ENCODE data around the gene CTPS2. TPM values are rescaled to one million over a fixed set of nuclear protein-coding genes. Genes with fewer than 3 reads are reported as not detected.

Gene CTPS2
- total and polyA plus RNA-seq, 10 of the 15 experiments (the other 5 are each of a cell fraction or from before 2014, with no cell fraction given): 5.9 to 17.8 (median 14.2) TPM

GRCh38 chrX:16699389-16699788, 13.1 kb downstream of the CTPS2 start (continued):
- TF ChIP-seq, protein P1, sequence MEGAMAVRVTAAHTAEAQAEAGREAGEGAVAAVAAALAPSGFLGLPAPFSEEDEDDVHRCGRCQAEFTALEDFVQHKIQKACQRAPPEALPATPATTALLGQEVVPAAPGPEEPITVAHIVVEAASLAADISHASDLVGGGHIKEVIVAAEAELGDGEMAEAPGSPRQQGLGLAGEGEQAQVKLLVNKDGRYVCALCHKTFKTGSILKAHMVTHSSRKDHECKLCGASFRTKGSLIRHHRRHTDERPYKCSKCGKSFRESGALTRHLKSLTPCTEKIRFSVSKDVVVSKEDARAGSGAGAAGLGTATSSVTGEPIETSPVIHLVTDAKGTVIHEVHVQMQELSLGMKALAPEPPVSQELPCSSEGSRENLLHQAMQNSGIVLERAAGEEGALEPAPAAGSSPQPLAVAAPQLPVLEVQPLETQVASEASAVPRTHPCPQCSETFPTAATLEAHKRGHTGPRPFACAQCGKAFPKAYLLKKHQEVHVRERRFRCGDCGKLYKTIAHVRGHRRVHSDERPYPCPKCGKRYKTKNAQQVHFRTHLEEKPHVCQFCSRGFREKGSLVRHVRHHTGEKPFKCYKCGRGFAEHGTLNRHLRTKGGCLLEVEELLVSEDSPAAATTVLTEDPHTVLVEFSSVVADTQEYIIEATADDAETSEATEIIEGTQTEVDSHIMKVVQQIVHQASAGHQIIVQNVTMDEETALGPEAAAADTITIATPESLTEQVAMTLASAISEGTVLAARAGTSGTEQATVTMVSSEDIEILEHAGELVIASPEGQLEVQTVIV (IDR thresholded peaks at IDR 0.05; ENCODE audit: borderline replicate concordance, partially characterized antibody): no peak
- TF ChIP-seq GATAD2B (conservative IDR thresholded peaks at IDR 0.05; ENCODE audit: low read depth): no peak

DNA sequence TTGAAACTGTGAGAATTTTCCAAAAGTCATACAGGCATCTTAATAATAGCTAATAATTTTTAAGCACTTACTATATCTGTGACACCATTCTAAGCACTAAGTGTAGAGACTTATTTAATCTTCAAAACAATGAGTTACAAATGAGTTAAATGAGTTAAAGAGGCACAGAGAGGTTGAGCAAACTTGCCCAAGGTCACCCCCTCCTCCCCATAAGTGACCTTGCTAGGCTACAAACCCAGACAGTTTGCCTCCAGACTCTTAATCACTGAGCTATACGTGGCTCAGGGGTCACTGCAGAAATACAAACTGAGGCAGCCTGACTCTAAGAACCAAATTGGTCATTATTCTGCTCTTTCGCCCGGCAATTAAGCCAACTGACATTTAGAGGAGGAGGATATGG, 15.5 kb downstream of the CTPS2 start:
- in situ Hi-C loops (cut with MboI): no loop called here
- ChIA-PET CTCF (interaction anchor here (0.6 to 3.2 kb wide), 10 partner anchors 9 to 1221 kb away, joined by 3 to 19 read pairs (median 3); no protein-coding TSS in a partner anchor), RAD21 (ENCODE audit: unreplicated experiment) (no interaction called here), POLR2A (interaction anchor here (0.6 kb wide), 1 partner anchor 1293 kb away, joined by 5 read pairs; no protein-coding TSS in a partner anchor), SMC1A (ENCODE audit: uncharacterized antibody, unreplicated experiment) (interaction anchor here (0.5 to 1.1 kb wide), 3 partner anchors 9 to 159 kb away, joined by 3 read pairs; no protein-coding TSS in a partner anchor)
- ATAC-seq (no peak), FAIRE-seq (no peak), DNase-seq (ENCODE audit: low read depth, low spot score) (no peak)
- Histone ChIP-seq H3K4me1 (ENCODE audit: control insufficient read depth, insufficient read depth, low read length) (no peaks in the 10 kb centered on the region), H2AFZ (ENCODE audit: control insufficient read depth, low read depth, low read length) (no peak overlapping the region), H3K27ac (ENCODE audit: control insufficient read depth, insufficient read depth) (no peak overlapping the region), H3K36me3 (ENCODE audit: control insufficient read depth in 2 of 2, insufficient read depth in 2 of 2, low read length in 1 of 2) (no peaks in the 10 kb centered on the region), H3K79me2 (ENCODE audit: control insufficient read depth, insufficient read depth, low read length) (no peaks in the 10 kb centered on the region), H3K27me3 (replicated peaks in 1 of 2; ENCODE audit: control insufficient read depth in 2 of 2, insufficient read depth in 2 of 2, low read length in 1 of 2) (no peaks in the 10 kb centered on the region), H3K9me3 (replicated peaks; ENCODE audit: control insufficient read depth, insufficient read depth, low read length) (no peaks in the 10 kb centered on the region), H3K4me2 (ENCODE audit: control insufficient read depth, insufficient read depth) (no peak overlapping the region), H3K4me3 (no peak overlapping the region), H3K9ac (ENCODE audit: control insufficient read depth, insufficient read depth, low read length) (no peak overlapping the region), H4K20me1 (ENCODE audit: control insufficient read depth, insufficient read depth) (no peaks in the 10 kb centered on the region)
- 51% methylated on average over 3 of the region's 3 CpGs for whole genome bisulfite sequencing (ENCODE audit: insufficient coverage, insufficient replicate concordance, low lambda C conversion rate, missing lambda C conversion rate)
- intact Hi-C loops (cut with micrococcal nuclease; ENCODE audit: unreplicated experiment): loop anchor here (1.0 to 5.0 kb wide), 3 partner anchors 261 to 1200 kb away; no protein-coding TSS in a partner anchor
- no TSS peak for BruUV-seq (replicated peaks)
- TF ChIP-seq PBX3 (IDR thresholded peaks at IDR 0.05; ENCODE audit: insufficient replicate concordance, low read depth, low read length) (no peak), YBX1 (IDR thresholded peaks at IDR 0.05) (no peak), BRCA1 (IDR thresholded peaks at IDR 0.05; ENCODE audit: low read depth, low read length) (no peak), CHD1 (IDR thresholded peaks at IDR 0.05; ENCODE audit: low read depth, low read length) (no peak), RFX5 (IDR thresholded peaks at IDR 0.05; ENCODE audit: low read depth, low read length) (no peak), CTCF (IDR thresholded peaks at IDR 0.05 in 2 of 3, conservative IDR thresholded peaks at IDR 0.05 in 1 of 3; ENCODE audit: control insufficient read depth in 2 of 3, extremely low read depth in 1 of 3, insufficient read depth in 1 of 3, low read depth in 3 of 3, low read length in 3 of 3) (no peak), SMARCA5 (IDR thresholded peaks at IDR 0.05) (no peak)
- TF ChIP-seq, protein P2, sequence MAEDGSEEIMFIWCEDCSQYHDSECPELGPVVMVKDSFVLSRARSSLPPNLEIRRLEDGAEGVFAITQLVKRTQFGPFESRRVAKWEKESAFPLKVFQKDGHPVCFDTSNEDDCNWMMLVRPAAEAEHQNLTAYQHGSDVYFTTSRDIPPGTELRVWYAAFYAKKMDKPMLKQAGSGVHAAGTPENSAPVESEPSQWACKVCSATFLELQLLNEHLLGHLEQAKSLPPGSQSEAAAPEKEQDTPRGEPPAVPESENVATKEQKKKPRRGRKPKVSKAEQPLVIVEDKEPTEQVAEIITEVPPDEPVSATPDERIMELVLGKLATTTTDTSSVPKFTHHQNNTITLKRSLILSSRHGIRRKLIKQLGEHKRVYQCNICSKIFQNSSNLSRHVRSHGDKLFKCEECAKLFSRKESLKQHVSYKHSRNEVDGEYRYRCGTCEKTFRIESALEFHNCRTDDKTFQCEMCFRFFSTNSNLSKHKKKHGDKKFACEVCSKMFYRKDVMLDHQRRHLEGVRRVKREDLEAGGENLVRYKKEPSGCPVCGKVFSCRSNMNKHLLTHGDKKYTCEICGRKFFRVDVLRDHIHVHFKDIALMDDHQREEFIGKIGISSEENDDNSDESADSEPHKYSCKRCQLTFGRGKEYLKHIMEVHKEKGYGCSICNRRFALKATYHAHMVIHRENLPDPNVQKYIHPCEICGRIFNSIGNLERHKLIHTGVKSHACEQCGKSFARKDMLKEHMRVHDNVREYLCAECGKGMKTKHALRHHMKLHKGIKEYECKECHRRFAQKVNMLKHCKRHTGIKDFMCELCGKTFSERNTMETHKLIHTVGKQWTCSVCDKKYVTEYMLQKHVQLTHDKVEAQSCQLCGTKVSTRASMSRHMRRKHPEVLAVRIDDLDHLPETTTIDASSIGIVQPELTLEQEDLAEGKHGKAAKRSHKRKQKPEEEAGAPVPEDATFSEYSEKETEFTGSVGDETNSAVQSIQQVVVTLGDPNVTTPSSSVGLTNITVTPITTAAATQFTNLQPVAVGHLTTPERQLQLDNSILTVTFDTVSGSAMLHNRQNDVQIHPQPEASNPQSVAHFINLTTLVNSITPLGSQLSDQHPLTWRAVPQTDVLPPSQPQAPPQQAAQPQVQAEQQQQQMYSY (CRISPR knock-in tag; IDR thresholded peaks at IDR 0.05): no peak
